GM18505 (cell line): ENCODE results near the gene CTBP1.

Experiments
- ATAC-seq: cut with Tn5 transposase; IDR thresholded peaks from one replicate; pipeline ENCODE4 v1.9.1; 2021; ENCODE audit not compliant: unreplicated experiment
- POLR2A ChIP-seq: IDR thresholded peaks from 4 replicates; pipeline ENCODE4 v1.6.1; 2011; ENCODE audit warnings: borderline replicate concordance; ENCODE audit not compliant: insufficient read depth, insufficient read length; ENCODE audit errors: extremely low read depth

The CTBP1 gene

GRCh38 chr4:1291091-1291490 lies 42.2 kb upstream of the CTBP1 start:
- TF ChIP-seq POLR2A: no peak
- ATAC-seq: no peak

DNA sequence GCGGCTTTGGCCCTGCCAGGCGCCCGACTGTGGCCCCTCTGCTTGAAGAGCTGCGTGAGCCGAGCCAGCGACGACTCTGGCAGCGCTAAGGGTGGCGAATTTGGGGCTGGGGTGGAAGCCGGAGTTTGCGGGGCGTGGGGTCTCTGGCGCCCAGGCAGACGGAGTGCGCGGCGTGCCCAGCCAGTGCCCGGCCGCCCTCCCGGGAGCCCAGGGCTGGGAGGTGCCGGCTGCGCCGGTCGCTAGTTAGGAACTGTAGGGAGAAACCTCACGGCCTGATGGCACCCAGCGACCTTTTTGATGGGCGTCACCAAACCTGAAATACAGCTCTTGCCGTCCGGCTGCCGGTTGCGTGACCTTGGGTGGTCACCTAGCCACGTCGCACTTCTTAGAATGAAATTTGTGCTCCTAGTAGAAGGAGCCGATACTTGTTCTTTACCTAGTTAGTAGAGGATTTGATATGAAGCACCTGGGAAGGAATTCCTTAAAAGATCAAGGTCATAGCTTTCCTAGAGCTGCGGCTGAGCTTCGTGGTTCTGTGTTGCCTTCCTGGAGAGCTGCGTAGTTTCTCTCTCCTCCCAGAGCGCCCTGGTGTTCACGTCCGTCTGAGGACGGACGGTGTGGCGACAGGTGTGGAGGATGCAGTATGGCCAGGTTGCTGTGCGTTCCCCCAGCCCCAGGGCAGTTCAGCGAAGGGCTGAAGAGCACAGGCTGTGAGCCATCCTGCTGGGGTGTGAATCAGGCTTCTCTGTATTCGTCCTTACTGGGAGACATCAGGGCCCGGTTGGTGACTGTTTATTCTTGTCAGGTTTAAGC lies 41.4 kb upstream of the CTBP1 start:
- peak; percentile 24 for ATAC-seq
- no peak for TF ChIP-seq POLR2A

DNA sequence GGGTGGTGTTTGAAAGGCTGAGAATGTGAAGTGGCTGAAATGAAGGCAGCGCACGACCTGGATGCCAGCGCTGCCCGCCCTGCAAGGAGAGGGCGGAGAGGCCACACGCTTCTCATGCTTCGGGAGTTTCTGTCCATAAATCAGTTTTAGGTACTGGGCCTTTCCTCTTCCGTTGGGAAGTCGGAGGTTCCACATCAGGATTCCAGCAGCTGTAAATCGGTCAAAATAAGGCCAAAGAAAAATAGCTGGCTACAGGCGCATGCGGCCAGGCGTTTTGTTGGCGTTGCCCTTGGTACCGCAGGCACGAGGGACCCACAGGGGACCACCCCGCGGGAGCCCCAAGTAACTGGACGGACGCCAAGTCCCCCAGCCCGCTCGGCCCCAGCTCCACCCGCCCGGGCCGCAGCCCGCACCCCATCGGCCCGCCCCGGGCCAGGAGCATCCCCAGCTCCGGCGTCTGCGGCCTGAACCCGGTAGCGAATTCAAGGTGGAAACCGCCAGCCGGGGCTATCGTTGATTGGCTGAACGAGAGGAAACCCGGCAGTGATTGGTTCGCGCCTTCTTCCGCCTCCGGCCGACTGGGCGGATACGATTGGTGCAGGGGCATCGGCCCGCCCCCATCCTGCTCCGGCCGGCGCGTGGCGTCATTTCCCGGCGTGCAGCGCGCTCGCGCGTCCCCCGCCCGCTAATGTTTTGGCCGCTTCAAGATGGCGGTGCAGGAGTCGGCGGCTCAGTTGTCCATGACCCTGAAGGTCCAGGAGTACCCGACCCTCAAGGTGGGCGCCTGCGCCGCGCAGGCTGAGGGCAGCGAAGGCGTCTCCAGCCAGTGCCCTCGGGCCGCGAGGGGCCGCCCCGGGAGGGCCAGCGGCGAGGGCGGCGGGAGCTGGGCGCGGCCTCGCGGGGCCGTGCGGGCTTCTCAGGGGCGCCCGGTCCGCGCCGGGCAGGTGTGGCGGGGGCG lies 40.6 kb upstream of the CTBP1 start, which contains the start of gene MAEA:
Gene MAEA (plus strand): TSS at position 685 of the 958 bp plus-strand sequence. CDS start 23 bp downstream, at position 708.
- peak; percentile 98 for TF ChIP-seq POLR2A
- ATAC-seq: peak; percentile 91

DNA sequence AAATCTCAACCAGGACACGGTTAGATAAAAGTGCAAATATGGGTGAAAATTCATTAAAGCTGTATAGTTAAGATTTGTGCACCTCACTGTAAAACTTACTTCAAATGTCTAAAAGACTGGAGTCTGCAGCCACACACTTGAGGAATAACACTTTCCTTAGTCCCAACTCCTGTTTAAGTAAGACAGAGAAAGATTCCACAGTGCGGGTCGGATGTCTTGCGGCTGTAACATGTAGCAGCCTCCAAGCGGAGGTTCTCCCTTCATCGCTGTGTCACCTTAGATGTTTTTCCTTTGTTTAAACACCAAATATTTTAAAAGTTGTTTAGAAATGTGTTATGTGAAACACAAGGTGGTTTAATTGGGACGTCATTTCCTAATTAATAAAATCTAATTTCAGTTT lies 39.9 kb upstream of the CTBP1 start:
- ATAC-seq: no peak

GRCh38 chr4:1285790-1286553 lies 37.0 kb upstream of the CTBP1 start:
- no peak for ATAC-seq
- no peak for TF ChIP-seq POLR2A

More for the DNA sequence above, 39.9 kb upstream of the CTBP1 start:
- no peak for TF ChIP-seq POLR2A

DNA sequence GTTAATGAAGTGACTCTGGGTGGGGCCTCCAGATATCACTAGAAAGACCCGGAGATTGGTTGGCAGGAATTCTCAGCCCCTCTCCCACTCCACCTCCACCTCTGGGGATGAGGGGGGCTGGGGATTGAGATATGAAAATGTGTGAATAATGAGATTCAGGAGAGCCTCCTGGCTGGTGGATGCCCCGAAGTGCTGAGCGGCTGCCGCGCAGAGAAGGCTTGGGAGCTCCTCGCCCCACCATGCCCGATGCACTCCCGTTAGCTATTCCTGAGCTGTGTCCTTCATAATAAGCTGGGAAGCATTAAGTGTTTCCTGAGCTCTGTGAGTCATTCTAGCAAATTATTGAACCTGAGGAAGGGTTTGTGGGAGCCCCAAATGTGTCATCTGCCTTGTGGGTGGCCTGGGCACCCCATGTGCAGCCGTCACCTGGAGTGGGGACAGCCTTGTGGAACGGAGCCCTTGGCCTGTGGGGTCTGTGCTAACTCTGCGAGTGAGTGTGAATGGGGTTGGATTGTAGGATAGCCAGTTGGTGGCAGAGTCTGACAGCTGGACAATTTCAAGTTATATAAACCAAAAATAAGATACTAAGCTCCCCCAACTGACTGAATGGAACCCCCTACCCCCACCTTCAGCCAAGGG lies 36.3 kb upstream of the CTBP1 start:
- no peak for TF ChIP-seq POLR2A
- ATAC-seq: no peak

GRCh38 chr4:1283711-1284110 lies 34.8 kb upstream of the CTBP1 start:
- ATAC-seq: no peak
- no peak for TF ChIP-seq POLR2A

GRCh38 chr4:1279253-1279652 lies 30.3 kb upstream of the CTBP1 start:
- ATAC-seq: no peak
- TF ChIP-seq POLR2A: no peak

GRCh38 chr4:1277667-1278665 lies 29.0 kb upstream of the CTBP1 start:
- ATAC-seq: no peak
- TF ChIP-seq POLR2A: no peak

DNA sequence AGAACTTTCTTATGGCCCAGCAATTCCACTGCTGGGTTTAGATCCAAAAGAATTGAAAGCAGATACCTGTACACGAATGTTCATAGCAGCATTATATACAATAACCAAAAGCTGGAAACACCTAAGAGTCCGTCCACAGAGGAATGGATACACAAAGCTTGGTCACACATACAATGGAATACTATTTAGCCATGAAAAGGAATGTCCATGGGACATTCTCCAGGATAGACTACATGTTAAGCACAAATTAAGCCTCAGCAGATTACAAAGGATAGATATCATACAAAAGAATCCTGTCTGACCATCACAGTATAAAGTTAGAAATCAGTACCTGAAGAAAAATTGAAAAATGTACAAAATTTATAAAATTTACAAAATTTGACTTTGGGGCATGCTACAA lies 28.1 kb upstream of the CTBP1 start:
- no peak for TF ChIP-seq POLR2A
- no peak for ATAC-seq

DNA sequence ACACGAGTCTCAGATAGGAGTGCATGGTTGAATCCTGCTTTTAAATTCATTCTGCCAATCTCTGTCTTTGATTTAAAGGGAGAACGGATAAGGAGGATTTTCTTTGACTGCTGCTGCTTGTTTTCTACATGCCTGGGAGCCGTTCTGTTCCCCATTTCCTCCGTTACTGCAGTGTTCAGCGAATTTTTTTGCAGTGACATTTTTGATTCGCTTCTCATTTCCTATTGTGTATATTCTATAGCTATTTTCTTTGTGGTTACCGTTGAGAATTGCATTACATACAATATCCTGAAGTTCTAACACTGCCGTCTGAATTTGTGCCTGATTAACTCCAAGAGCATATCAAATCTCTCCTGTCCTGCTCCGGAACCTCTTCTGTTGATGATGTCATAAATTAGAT lies 25.9 kb upstream of the CTBP1 start:
- TF ChIP-seq POLR2A: no peak
- no peak for ATAC-seq
